DOHH2 (cell line): ENCODE measurements around the gene ARTN.

Source experiments
- CTCF ChIP-seq: fragments of 200-600 bp; sonication (generic); IDR thresholded peaks from one replicate; pipeline ENCODE4 v1.5.1; 2014; ENCODE audit warnings: antibody characterized with exemption, mild to moderate bottlenecking, low read depth, low read length; ENCODE audit not compliant: poor library complexity, severe bottlenecking
- EZH2phosphoT487 ChIP-seq: fragments of 200-600 bp; sonication (generic); IDR thresholded peaks from 2 replicates; pipeline ENCODE4 v1.6.1; 2017; ENCODE audit warnings: borderline replicate concordance, mild to moderate bottlenecking, antibody characterized with exemption, low read length, moderate library complexity, mixed read lengths

DNA sequence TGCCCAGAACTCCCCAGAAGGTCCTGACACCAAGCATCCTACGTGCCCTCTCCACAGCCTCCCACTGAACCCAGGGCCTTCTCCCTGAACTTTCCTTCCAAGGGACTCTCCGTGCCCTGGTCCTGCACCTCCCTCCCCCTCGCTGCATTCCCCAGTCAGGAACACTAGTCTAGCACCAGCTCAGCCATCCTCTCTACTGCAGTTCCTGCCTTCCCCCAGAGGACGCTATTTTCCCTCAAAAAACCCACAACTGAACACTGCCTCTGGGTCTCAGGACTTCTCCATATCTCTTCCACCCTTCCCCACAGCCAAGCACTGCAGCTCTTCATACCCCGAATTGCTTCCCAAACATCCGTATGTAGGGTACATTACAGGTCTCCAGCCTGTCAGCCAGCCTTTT lies 12.6 kb upstream of the ARTN start:
- TF ChIP-seq CTCF, result no peak
- TF ChIP-seq EZH2phosphoT487, result no peak
